Smooth muscle cell of the umbilical artery (primary cell): ENCODE data around the gene HFM1. TPM values are rescaled to one million over a fixed set of nuclear protein-coding genes. Genes with fewer than 3 reads are reported as not detected.

ENCODE experiments used
- total RNA-seq: library from RNA; depleted of rRNA; stranded (reverse); fragments of >200 nt; gene quantifications from 2 replicates; pipeline ENCODE4 v1.2.3, GENCODE V29; 2014

Gene HFM1
- under 0.01 and 0.23 TPM in 2 replicates for total RNA-seq

DNA sequence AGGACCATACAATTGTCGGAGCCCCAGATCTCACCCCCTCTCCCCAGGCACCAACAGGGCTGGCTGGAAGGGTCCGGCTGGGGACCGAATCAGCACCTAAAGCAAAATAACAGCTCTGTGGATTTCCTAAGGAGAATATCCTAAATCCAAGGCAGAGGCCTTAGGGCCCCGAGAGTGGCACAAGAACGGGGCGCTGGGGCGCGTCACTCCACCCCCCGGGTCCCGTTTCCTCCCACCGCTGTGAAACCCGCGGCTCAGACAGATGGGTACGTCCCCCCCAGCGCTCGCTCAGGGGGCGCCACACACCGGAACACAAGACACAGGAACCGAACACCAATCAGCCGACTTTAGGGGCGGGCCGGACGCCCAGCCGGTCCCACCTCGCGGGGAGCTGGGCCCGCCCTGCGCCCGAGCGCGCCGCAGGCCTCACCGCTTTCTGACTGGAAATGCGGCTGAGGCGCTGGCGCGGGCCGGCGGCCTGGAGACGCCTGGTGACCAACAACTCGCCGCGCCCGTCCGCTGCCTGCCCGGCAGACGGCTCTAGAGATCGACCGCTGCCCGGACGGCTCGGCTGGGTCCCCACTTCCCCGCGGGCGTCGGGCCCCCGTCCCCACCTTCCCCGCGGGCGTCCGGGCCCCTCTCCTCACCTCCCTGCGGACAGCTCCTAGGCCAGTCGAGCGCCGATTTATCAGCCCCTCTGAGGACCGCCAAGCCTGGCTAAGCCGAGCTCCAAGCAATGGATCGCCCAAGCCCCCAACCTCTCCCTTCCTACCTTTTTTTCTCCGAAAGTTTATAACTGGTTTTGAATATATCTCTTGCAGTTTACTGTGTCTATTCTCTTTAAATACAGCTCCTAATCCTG lies at the start of gene HFM1:
Gene HFM1 (minus strand): TSS at position 687 of the 862 bp plus-strand sequence. CDS start 3,755 bp downstream, outside the sequence.

Other genes with a start within 250 kb of the HFM1 start
- 1.5 and 4.2 TPM in 2 replicates for gene CDC7, start 96.0 kb upstream of the HFM1 start, total RNA-seq